HG03571 (cell line): ENCODE results near the gene DGAT2.

Experiments used
- ATAC-seq: cut with Tn5 transposase; IDR thresholded peaks from one replicate; pipeline ENCODE4 v1.9.1; 2021; ENCODE audit not compliant: unreplicated experiment

Gene DGAT2

DNA sequence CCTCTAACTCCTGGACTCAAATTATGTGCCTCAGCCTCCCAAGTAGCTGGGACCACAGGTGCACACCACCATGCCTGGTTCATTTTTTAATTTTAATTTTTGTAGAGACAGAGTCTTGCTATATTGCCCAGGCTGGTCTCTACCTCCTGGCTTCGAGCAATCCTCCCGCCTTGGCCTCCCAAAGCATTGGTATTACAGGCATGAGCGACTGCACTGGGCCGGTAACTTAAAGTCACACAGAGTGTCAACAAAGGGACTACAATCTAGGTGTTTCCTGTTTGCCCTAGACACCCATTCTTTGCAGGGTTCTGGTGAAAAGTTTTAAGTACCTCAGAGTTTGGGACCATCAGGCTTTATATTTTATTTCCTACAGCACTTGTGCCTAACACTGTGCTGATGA, 54.8 kb downstream of the DGAT2 start:
- ATAC-seq, result no peak

GRCh38 chr11:75823946-75824345, 55.4 kb downstream of the DGAT2 start:
- ATAC-seq, result no peak

DNA sequence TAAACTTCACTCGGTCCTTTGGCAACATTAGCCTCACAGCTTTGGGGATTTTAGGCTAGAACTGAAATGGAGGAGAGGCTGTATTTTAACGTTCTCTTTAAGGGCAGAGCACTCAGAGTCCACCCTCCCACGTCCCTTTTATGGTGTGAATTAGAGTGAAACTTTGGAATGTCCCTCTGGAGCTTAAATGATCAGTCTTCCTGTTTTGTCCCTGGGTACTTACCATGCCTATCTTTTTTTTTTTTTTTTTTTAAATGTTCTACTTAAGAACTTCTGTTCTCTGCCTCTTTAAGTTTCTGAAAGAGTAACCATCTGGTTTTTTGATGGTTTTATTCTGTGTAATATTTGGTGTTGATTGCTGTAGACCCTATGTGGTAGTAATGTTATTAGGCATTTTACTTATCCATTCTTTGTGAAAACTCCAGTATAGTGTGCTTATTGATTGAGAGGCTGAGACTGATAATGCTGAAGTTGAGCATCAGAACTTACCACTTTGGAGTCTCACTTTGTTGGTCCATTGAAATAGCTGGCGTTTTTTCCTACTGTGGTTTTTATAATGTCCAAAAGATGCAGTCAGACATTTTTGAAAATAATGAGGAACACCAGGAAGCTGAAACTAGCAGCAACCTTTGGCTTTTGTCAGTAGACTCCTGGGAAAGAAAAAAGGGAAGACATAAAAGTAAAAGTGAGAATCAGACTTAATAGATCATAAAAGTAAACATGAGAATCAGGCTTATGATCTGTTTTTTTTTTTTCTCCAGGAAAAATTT, 58.1 kb downstream of the DGAT2 start:
- no peak for ATAC-seq

GRCh38 chr11:75827562-75827961, 59.0 kb downstream of the DGAT2 start:
- ATAC-seq, result no peak

DNA sequence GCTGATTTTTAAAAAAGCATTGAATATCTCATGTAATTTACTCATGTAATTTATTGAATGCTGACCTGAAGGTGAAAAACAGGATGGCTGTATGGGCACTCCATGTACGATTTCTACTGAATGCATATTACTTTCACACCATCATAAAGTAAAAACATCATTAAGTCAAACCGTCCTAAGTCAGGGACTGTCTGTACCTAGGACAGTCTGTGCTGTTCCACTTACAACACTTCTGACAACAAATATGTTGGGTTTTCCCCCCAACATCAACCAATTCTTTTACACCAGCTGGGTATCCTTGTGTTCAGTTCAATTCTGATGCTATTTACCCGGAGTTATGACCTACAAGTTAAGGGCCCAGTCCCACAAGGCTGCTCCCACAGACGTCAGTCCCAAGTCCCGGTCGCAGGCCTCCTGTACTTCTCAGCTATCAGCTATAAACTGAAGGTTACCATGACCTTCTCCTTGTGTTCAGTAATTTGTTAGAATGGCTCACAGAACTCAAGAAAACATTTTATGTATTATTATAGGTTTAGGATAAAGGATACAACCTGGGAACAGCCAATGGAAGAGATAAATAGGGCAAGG, 63.4 kb downstream of the DGAT2 start:
- ATAC-seq, result no peak

DNA sequence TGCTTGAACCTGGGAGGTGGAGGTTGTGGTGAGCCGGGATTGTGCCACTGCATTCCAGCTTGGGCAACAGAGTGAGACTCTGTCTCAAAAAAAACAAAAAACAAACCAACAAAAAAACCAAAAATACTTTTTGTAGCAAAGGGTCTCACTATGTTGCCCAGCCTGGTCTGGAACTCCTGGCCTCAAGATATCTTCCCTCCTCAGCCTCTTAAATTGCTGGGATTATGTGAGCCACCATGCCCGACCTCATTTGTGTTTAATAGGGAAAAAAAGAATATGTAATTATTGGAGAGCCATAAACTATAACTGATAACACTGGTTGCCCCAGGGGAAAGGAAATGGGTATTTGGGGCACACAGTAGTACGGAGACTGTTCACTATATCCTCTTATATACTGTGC, 66.2 kb downstream of the DGAT2 start:
- ATAC-seq, result no peak

- ATAC-seq, result no peak
Observed at GRCh38 chr11:75836417-75836816, 67.8 kb downstream of the DGAT2 start.

GRCh38 chr11:75839851-75840250, 71.3 kb downstream of the DGAT2 start:
- ATAC-seq, result no peak

DNA sequence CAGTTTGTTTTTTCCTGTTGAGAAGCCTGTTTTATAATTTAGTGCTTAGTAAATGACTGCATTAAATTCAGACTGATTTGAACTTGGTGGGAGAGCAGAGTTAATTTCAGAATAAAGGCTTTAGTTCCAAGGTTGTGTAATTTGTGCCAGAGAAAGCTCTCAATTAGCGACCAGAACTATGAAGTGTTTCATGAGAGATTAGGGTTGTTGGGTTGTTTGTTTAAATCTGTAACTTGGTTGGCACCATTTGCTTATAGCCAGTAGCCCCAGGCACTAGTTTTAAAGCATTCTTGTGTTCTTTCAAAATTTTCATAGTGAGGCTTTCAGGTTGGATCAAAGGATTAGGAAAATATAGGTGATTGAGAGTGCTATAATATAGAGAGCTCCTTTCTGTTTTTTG, 71.9 kb downstream of the DGAT2 start:
- no peak for ATAC-seq

DNA sequence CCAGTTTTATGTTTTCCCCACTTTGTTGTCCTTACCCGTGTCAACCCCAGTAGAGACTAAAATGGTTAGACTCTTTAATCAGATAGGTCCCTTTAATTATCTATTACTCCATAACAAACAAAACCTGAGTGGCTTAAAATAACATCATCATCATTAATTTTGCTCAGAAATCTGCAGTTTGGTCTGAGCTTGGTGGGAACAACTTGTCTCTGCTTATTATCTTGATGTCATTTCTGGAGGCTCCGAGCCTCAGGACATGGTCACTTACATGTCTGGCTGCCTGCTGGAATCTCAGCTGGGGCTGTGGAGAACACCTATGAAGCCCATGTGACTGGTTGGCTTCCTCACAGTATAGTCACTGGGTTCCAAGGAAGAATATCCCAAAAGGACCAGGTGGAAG, 73.2 kb downstream of the DGAT2 start:
- no peak for ATAC-seq

DNA sequence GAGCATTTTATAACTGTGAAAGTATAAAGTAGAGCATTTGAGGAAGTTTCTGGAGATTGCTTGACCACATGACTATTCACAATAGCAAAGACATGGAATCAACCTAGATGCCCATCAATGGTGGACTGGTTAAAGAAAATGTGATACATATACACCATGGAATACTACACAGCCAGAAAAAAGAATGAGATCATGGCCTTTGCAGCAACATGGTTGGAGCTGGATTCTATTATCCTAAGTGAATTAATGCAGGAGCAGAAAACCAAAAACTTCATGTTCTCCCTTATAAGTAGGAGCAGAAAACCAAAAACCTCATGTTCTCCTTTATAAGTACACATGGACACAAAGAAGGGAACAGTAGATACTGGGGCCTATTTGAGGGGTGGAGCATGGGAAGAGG, 76.7 kb downstream of the DGAT2 start:
- ATAC-seq, result no peak

DNA sequence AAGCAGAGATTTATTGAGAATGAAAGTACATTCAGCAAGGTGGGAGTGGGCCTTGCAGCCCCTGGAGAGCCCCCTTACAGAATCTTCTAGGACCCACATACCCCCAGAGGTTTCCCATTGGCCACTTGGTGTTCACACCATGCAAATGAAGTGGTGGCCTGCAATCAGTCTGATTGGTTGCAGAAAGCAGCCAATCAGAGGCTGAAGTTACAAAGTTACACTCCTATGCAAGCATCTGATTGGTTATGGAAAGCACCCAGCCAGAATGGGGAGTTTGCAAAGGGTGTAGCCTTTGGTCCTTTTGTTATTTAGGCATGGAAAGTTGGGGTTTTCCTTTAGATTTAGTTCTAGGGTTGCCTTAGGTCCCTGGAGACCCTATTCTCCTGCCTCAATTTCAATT, 81.3 kb downstream of the DGAT2 start:
- no peak for ATAC-seq

- no peak for ATAC-seq
Observed at GRCh38 chr11:75850787-75851186, 82.2 kb downstream of the DGAT2 start.
